ENCODE data around the gene MYORG.

Gene MYORG

GRCh38 chr9:34334916-34335315 lies 41.8 kb downstream of the MYORG start:
- no peak for DNase-seq (ENCODE audit: low read depth in 1 of 2, low spot score in 1 of 2)

GRCh38 chr9:34334337-34334824 lies 42.3 kb downstream of the MYORG start:
- DNase-seq (ENCODE audit: low read depth in 1 of 2, low spot score in 1 of 2), result no peak

- no peak for DNase-seq (ENCODE audit: low read depth in 1 of 2, low spot score in 1 of 2)
These were observed 42.9 kb downstream of the MYORG start for GRCh38 chr9:34333836-34334235.

- DNase-seq (ENCODE audit: low read depth in 1 of 2, low spot score in 1 of 2), result no peak
These were observed 44.4 kb downstream of the MYORG start for GRCh38 chr9:34332076-34332964.

GRCh38 chr9:34331196-34331595 lies 45.5 kb downstream of the MYORG start:
- no peak for DNase-seq (ENCODE audit: low read depth in 1 of 2, low spot score in 1 of 2)

GRCh38 chr9:34328987-34329832 lies 47.5 kb downstream of the MYORG start, which contains the start of the genes KIF24 and NUDT2:
Gene KIF24 (minus strand): TSS chr9:34329268. CDS start chr9:34311346, 17,922 bp downstream.
Gene NUDT2 (plus strand): TSS chr9:34329569. CDS start chr9:34339040, 9,471 bp downstream.
- DNase-seq (ENCODE audit: low read depth in 1 of 2, low spot score in 1 of 2), result peak; percentile 85 to 86

GRCh38 chr9:34328500-34328986 lies 48.2 kb downstream of the MYORG start:
- no peak for DNase-seq (ENCODE audit: low read depth in 1 of 2, low spot score in 1 of 2)

GRCh38 chr9:34326690-34327089 lies 50.0 kb downstream of the MYORG start:
- DNase-seq (ENCODE audit: low read depth in 1 of 2, low spot score in 1 of 2), result no peak

GRCh38 chr9:34322899-34323591 lies 53.7 kb downstream of the MYORG start:
- no peak for DNase-seq (ENCODE audit: low read depth in 1 of 2, low spot score in 1 of 2)

- DNase-seq (ENCODE audit: low read depth in 1 of 2, low spot score in 1 of 2), result no peak
These were observed 55.2 kb downstream of the MYORG start for GRCh38 chr9:34321451-34321850.

GRCh38 chr9:34318163-34318790 lies 58.4 kb downstream of the MYORG start:
- DNase-seq (ENCODE audit: low read depth in 1 of 2, low spot score in 1 of 2), result no peak

GRCh38 chr9:34317436-34317835 lies 59.3 kb downstream of the MYORG start:
- no peak for DNase-seq (ENCODE audit: low read depth in 1 of 2, low spot score in 1 of 2)

All from stimulated activated CD4-positive, alpha-beta T cell treated with anti-CD3 and anti-CD28 coated beads, Interleukin-15, amount 100 ng/mL, for 1 hour (primary cell).